Measurements from ENCODE around the gene ADORA1. TPM values are rescaled to one million over a fixed set of nuclear protein-coding genes. Genes with fewer than 3 reads are reported as not detected.

Gene ADORA1
- total and polyA plus RNA-seq, 10 of the 15 experiments (the other 5 are each of a cell fraction or from before 2014, with no cell fraction given): not detected

DNA sequence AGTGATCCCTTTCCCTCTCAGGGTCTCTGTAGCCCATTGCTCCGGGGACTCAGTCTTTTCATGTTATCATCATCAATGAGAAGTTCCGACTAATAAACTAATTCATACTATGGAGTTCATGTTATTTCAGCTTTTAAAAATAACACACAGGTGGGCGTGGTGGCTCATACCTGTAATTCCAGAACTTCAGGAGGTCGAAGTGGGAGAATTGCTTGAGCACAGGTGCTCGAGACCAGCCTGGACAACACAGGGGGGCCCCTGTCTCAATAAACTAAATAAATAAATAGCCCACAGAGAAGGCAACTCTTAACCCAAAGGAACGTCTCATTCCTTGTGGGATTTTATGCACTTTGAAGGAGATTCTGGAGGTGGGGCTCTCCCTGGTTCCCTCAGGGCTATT, 33.6 kb downstream of the ADORA1 start:
- under 1% methylated on average over 6 of the region's 6 CpGs for WGBS (ENCODE audit: insufficient coverage, insufficient replicate concordance, low lambda C conversion rate, missing lambda C conversion rate)
- no TSS peak for BruUV-seq (replicated peaks)
- FAIRE-seq (no peak), ATAC-seq (no peak), DNase-seq (ENCODE audit: low read depth, low spot score) (no peak)
- H3K27ac ChIP-seq (ENCODE audit: control insufficient read depth, insufficient read depth): no peak overlapping the region
- no peaks in the 10 kb centered on the region for H3K4me1 ChIP-seq (ENCODE audit: control insufficient read depth, insufficient read depth, low read length)
- CTCF ChIA-PET: interaction anchor here (1.0 to 2.8 kb wide), 4 partner anchors 11 to 120 kb away, joined by 3 to 16 read pairs (median 9); no protein-coding TSS in a partner anchor
- RAD21 ChIA-PET (ENCODE audit: unreplicated experiment): no interaction called here
- H3K9ac ChIP-seq (ENCODE audit: control insufficient read depth, insufficient read depth, low read length): no peak overlapping the region
- no peak overlapping the region for H3K4me3 ChIP-seq
- H3K4me2 ChIP-seq (ENCODE audit: control insufficient read depth, insufficient read depth): no peak overlapping the region
- SMC1A ChIA-PET (ENCODE audit: uncharacterized antibody, unreplicated experiment): interaction anchor here (1.0 to 1.9 kb wide), 2 partner anchors 11 to 55 kb away, joined by 3 to 7 read pairs; no protein-coding TSS in a partner anchor
- no peaks in the 10 kb centered on the region for H3K36me3 ChIP-seq (ENCODE audit: control insufficient read depth in 2 of 2, insufficient read depth in 2 of 2, low read length in 1 of 2)
- TF ChIP-seq PML (IDR thresholded peaks at IDR 0.05; ENCODE audit: low read length) (no peak), MEF2A (IDR thresholded peaks at IDR 0.05; ENCODE audit: insufficient read depth, low read depth, low read length) (no peak), RCOR1 (conservative IDR thresholded peaks at IDR 0.05; ENCODE audit: low read depth, low read length) (no peak), ASH2L (IDR thresholded peaks at IDR 0.05; ENCODE audit: borderline replicate concordance, low read depth) (no peak), TARDBP (IDR thresholded peaks at IDR 0.05; ENCODE audit: borderline replicate concordance) (no peak), KLF5 (IDR thresholded peaks at IDR 0.05; ENCODE audit: partially characterized antibody) (no peak), SMARCA5 (IDR thresholded peaks at IDR 0.05) (no peak), ATF3 (IDR thresholded peaks at IDR 0.05; ENCODE audit: borderline replicate concordance, extremely low read depth, low read depth, low read length) (no peak), ETV6 (conservative IDR thresholded peaks at IDR 0.05 in 1 of 2, IDR thresholded peaks at IDR 0.05 in 1 of 2; ENCODE audit: borderline replicate concordance in 1 of 2, low read depth in 1 of 2) (no peak), RUNX3 (IDR thresholded peaks at IDR 0.05; ENCODE audit: low read length) (no peak), SIX5 (IDR thresholded peaks at IDR 0.05; ENCODE audit: low read depth, low read length, severe bottlenecking) (no peak), BCL3 (IDR thresholded peaks at IDR 0.05; ENCODE audit: borderline replicate concordance, insufficient read depth, low read depth, low read length, poor library complexity, severe bottlenecking) (no peak), CHD1 (IDR thresholded peaks at IDR 0.05; ENCODE audit: low read depth, low read length) (no peak), EZH2 (IDR thresholded peaks at IDR 0.05; ENCODE audit: borderline replicate concordance, control insufficient read depth, low read depth, low read length) (no peak), POLR2AphosphoS5 (IDR thresholded peaks at IDR 0.05; ENCODE audit: low read length) (no peak), TCF12 (IDR thresholded peaks at IDR 0.05; ENCODE audit: low read depth, low read length) (no peak)
- TF ChIP-seq, protein P1, sequence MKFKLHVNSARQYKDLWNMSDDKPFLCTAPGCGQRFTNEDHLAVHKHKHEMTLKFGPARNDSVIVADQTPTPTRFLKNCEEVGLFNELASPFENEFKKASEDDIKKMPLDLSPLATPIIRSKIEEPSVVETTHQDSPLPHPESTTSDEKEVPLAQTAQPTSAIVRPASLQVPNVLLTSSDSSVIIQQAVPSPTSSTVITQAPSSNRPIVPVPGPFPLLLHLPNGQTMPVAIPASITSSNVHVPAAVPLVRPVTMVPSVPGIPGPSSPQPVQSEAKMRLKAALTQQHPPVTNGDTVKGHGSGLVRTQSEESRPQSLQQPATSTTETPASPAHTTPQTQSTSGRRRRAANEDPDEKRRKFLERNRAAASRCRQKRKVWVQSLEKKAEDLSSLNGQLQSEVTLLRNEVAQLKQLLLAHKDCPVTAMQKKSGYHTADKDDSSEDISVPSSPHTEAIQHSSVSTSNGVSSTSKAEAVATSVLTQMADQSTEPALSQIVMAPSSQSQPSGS (IDR thresholded peaks at IDR 0.05; ENCODE audit: low read length): no peak
- TF ChIP-seq, protein P2, sequence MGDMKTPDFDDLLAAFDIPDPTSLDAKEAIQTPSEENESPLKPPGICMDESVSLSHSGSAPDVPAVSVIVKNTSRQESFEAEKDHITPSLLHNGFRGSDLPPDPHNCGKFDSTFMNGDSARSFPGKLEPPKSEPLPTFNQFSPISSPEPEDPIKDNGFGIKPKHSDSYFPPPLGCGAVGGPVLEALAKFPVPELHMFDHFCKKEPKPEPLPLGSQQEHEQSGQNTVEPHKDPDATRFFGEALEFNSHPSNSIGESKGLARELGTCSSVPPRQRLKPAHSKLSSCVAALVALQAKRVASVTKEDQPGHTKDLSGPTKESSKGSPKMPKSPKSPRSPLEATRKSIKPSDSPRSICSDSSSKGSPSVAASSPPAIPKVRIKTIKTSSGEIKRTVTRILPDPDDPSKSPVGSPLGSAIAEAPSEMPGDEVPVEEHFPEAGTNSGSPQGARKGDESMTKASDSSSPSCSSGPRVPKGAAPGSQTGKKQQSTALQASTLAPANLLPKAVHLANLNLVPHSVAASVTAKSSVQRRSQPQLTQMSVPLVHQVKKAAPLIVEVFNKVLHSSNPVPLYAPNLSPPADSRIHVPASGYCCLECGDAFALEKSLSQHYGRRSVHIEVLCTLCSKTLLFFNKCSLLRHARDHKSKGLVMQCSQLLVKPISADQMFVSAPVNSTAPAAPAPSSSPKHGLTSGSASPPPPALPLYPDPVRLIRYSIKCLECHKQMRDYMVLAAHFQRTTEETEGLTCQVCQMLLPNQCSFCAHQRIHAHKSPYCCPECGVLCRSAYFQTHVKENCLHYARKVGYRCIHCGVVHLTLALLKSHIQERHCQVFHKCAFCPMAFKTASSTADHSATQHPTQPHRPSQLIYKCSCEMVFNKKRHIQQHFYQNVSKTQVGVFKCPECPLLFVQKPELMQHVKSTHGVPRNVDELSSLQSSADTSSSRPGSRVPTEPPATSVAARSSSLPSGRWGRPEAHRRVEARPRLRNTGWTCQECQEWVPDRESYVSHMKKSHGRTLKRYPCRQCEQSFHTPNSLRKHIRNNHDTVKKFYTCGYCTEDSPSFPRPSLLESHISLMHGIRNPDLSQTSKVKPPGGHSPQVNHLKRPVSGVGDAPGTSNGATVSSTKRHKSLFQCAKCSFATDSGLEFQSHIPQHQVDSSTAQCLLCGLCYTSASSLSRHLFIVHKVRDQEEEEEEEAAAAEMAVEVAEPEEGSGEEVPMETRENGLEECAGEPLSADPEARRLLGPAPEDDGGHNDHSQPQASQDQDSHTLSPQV (IDR thresholded peaks at IDR 0.05): no peak
- no peak overlapping the region for H2AFZ ChIP-seq (ENCODE audit: control insufficient read depth, low read depth, low read length)
- POLR2A ChIA-PET: no interaction called here
- H3K9me3 ChIP-seq (replicated peaks; ENCODE audit: control insufficient read depth, insufficient read depth, low read length): no peaks in the 10 kb centered on the region
- H3K27me3 ChIP-seq (replicated peaks in 1 of 2; ENCODE audit: control insufficient read depth in 2 of 2, insufficient read depth in 2 of 2, low read length in 1 of 2): peaks cover 0 to 8% of the 10 kb centered on the region in 2 experiments; a peak in 3 of 4 replicates
- no peaks in the 10 kb centered on the region for H3K79me2 ChIP-seq (ENCODE audit: control insufficient read depth, insufficient read depth, low read length)
- in situ Hi-C loops (cut with MboI) (no loop called here), intact Hi-C loops (cut with micrococcal nuclease; ENCODE audit: unreplicated experiment) (no loop called here)
- H4K20me1 ChIP-seq (ENCODE audit: control insufficient read depth, insufficient read depth): no peaks in the 10 kb centered on the region

All from GM12878 (cell line).